Measurements from ENCODE around the gene ZW10.

DNA sequence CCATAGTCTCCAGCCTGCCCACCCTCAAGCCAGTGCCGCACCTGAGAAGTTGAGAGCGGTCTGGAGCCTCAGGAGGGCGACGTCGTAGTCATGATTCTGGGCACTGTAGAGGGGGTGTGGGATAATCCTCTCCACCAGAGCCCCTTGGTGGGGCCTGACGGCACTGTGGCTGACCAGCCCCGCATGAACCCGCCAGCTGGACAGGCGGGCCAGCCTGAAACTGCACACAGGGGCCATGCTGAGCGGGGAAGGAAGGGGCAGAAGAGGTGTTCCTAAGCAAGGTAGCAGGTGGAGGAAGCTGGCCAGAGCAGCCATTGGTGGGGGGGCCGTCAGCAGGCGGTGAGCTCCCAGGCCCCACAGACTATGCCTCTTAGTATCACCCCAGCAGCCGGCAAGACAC lies 80.5 kb downstream of the ZW10 start:
- TF ChIP-seq, protein P1, sequence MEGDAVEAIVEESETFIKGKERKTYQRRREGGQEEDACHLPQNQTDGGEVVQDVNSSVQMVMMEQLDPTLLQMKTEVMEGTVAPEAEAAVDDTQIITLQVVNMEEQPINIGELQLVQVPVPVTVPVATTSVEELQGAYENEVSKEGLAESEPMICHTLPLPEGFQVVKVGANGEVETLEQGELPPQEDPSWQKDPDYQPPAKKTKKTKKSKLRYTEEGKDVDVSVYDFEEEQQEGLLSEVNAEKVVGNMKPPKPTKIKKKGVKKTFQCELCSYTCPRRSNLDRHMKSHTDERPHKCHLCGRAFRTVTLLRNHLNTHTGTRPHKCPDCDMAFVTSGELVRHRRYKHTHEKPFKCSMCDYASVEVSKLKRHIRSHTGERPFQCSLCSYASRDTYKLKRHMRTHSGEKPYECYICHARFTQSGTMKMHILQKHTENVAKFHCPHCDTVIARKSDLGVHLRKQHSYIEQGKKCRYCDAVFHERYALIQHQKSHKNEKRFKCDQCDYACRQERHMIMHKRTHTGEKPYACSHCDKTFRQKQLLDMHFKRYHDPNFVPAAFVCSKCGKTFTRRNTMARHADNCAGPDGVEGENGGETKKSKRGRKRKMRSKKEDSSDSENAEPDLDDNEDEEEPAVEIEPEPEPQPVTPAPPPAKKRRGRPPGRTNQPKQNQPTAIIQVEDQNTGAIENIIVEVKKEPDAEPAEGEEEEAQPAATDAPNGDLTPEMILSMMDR (IDR thresholded peaks at IDR 0.05) = no peak
- TF ChIP-seq EZH2phosphoT487 (IDR thresholded peaks at IDR 0.05) = no peak
